ENCODE data around the gene LNPK.

GRCh38 chr2:175955136-175955535, 46.9 kb downstream of the LNPK start:
- TF ChIP-seq MXD4 (CRISPR knock-in tag; IDR thresholded peaks at IDR 0.05; ENCODE audit: borderline replicate concordance) (no peak), USF2 (CRISPR knock-in tag; IDR thresholded peaks at IDR 0.05) (no peak), SP1 (CRISPR knock-in tag; conservative IDR thresholded peaks at IDR 0.05) (no peak)

Measured in WTC11 (cell line).